GM19324 (cell line): ENCODE data around the gene SMIM29.

ENCODE experiments used
- ATAC-seq: cut with Tn5 transposase; IDR thresholded peaks from one replicate; pipeline ENCODE4 v1.9.1; 2021; ENCODE audit warnings: mild to moderate bottlenecking, moderate library complexity; ENCODE audit not compliant: unreplicated experiment, low FRiP score

Gene SMIM29

DNA sequence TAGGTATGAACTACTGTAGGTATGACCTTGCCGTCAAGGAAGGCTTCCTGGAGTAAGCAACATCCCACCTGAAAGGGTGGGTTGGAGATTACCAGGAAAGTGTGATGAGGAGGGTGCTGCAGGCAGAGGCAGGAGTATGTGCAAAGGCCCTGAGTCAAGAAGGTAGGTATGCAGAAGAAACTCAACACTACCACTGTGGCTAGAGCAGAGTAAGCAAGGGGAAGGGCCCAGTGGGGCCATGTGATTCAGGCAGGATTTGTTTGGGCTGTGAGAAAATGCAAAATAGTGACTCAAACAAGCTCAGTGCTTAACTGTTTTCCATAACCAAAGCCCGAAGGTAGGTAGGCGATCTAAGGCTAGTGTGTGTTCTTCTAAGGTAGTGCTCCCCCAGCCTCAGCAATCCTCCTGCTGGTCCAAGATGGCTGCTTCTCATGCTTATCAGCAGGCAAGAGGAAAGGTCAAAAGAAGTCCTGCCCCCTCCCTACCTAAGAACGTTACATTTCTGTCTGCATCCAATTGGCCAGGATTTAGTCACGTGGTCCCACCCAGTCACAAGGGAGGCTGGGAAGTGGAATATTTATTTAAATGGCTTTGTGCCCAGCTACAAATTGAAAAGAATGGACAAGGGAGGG lies 48.4 kb downstream of the SMIM29 start:
- ATAC-seq = no peak

DNA sequence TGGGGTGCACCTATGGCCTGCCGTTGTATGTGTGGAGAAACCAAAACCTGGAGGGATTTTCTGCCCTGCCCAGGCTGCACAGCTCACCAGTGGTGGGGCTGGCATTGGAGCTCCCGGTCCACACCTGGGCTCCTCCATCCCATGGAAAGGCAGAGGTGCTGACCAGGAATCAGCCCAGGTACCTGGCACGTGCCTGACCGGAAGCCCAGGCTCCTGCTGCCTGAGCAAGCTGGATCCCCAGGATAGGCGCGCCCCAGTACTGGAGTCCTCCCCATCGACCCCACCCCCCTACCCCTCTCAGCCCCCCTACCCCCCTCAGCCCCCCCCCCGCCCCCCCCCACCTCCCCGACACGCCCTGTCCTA lies 52.0 kb downstream of the SMIM29 start:
- no peak for ATAC-seq
